Esophagus muscularis mucosa (tissue), 4 donors: ENCODE measurements around the gene ERBB4. TPM values are rescaled to one million over a fixed set of nuclear protein-coding genes. Genes with fewer than 3 reads are reported as not detected.

ENCODE experiments used
- DNase-seq: peaks from one replicate; pipeline ENCODE4 v3.0.0-alpha.2; 2017; ENCODE audit errors: extremely low spot score
- H3K27ac ChIP-seq, 4 donors: fragments of 200-600 bp; sonication (generic); replicated peaks in 1 of 4; 1 replicate in 3 of 4; 2 replicates in 1 of 4; pipeline ENCODE4 v1.5.1; 2016 to 2019; ENCODE audit warnings: mild to moderate bottlenecking in 1 of 4
- H3K27me3 ChIP-seq, 4 donors: fragments of 200-600 bp; sonication (generic); one replicate each; pipeline versions ENCODE4 v1.5.1 to v1.6.0; 2016 to 2019
- H3K36me3 ChIP-seq, 4 donors: fragments of 200-600 bp; sonication (generic); one replicate each; pipeline ENCODE4 v1.5.1; 2016 to 2019
- H3K4me1 ChIP-seq, 4 donors: fragments of 200-600 bp; sonication (generic); one replicate each; pipeline ENCODE4 v1.5.1; 2016 to 2019
- H3K4me3 ChIP-seq, 4 donors: fragments of 200-600 bp; sonication (generic); 1 replicate in 2 of 4; 2 replicates in 2 of 4; pipeline ENCODE4 v1.5.1; 2016 to 2019; ENCODE audit warnings: mild to moderate bottlenecking in 4 of 4, moderate library complexity in 1 of 4
- H3K9me3 ChIP-seq, 4 donors: fragments of 200-600 bp; sonication (generic); 1 replicate in 3 of 4; 2 replicates in 1 of 4; pipeline ENCODE4 v1.5.1; 2016 to 2019
- EP300 ChIP-seq: sonication (generic); formaldehyde crosslinking; IDR thresholded peaks from one replicate; pipeline ENCODE4 v1.6.1; 2017; ENCODE audit warnings: antibody characterized with exemption
- POLR2A ChIP-seq: fragments of 450-650 bp; IDR thresholded peaks from one replicate; pipeline ENCODE4 v1.6.1; 2017; ENCODE audit warnings: antibody characterized with exemption, moderate library complexity, mild to moderate bottlenecking, low read depth
- POLR2AphosphoS5 ChIP-seq, 2 donors: sonication (generic); formaldehyde crosslinking; IDR thresholded peaks; one replicate each; pipeline ENCODE4 v1.6.1; 2017; ENCODE audit warnings: antibody characterized with exemption in 2 of 2
- WGBS: methylation state at CpG from one replicate; pipeline ENCODE4 v1.1.5; 2018; 5-methylcytosine and 5-hydroxymethylcytosine counted together
- intact Hi-C: fragments of 100-400 bp; cut with DNase I; formaldehyde crosslinking; loops from one replicate; pipeline ENCODE4 v1.15.1; 2023
- total RNA-seq, 4 donors: library from RNA; depleted of rRNA; stranded (reverse); fragments of >200 nt; gene quantifications; one replicate each; pipeline versions ENCODE4 v1.1.0 to v1.2.1, GENCODE V29; 2016
- TF ChIP-seq, protein P1 (sequence below), 3 experiments: fragments of 200-600 bp in 2 of 3; fragments of 450-650 bp in 1 of 3; sonication (generic) in 2 of 3; IDR thresholded peaks; one replicate each; pipeline ENCODE4 v1.5.1; 2017 to 2019; ENCODE audit warnings: antibody characterized with exemption in 3 of 3, mild to moderate bottlenecking in 2 of 3, moderate library complexity in 1 of 3

ERBB4 gene
- total RNA-seq, 4 donors from 2014 or later = under 0.01 to 0.19 (median 0.17) TPM

DNA sequence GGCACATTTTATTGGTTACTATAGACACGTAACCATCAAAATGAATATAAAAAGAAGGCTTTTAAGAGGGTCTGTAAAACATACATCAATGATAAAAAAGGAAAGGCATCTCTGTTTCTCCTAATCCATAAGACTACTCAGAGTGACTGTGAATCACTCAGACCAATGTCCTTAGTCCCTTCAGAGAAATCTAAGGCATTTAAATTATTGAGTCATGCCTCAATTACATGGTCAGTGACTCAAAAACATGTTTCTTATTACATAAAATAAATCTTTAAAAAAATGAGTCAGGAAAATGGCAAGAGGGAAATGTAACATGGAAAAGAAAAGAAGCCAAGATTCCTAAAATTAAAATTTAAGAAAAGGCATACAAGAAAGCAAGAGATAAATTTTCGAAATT lies 146.6 kb downstream of the ERBB4 start:
- Histone ChIP-seq H3K27ac (no peak overlapping the region), H3K36me3 (no peaks in the 10 kb centered on the region), H3K27me3 (no peaks in the 10 kb centered on the region), H3K4me1 (no peaks in the 10 kb centered on the region), H3K9me3 (no peaks in the 10 kb centered on the region), H3K4me3 (no peak overlapping the region)
- intact Hi-C loops = no loop called here
- TF ChIP-seq POLR2AphosphoS5 (IDR thresholded peaks at IDR 0.05) = no peak
- no peak for TF ChIP-seq EP300
- TF ChIP-seq, protein P1, sequence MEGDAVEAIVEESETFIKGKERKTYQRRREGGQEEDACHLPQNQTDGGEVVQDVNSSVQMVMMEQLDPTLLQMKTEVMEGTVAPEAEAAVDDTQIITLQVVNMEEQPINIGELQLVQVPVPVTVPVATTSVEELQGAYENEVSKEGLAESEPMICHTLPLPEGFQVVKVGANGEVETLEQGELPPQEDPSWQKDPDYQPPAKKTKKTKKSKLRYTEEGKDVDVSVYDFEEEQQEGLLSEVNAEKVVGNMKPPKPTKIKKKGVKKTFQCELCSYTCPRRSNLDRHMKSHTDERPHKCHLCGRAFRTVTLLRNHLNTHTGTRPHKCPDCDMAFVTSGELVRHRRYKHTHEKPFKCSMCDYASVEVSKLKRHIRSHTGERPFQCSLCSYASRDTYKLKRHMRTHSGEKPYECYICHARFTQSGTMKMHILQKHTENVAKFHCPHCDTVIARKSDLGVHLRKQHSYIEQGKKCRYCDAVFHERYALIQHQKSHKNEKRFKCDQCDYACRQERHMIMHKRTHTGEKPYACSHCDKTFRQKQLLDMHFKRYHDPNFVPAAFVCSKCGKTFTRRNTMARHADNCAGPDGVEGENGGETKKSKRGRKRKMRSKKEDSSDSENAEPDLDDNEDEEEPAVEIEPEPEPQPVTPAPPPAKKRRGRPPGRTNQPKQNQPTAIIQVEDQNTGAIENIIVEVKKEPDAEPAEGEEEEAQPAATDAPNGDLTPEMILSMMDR (IDR thresholded peaks at IDR 0.05) = no peak
- TF ChIP-seq POLR2A = no peak
- WGBS = 78% methylated on average over 2 of the region's 2 CpGs
- DNase-seq = no peak

DNA sequence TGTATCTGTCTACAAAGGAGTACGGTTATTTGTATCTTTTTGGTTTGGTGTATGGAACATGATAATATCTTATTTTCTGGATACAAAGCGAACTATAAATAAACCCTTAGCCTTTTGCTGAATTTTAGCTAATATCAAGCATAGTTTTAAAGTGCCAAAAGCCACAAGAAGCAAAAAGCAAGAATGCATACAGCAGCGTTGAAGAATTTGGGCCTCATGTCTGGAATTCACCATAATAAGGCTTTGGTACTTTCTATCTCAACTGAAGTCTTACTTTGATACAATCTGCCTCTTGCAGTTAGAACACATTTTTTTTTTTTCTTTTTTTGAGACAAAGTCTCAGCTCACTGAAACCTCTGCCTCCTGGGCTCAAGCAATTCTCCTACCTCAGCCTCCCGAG lies 151.5 kb downstream of the ERBB4 start:
- Histone ChIP-seq H3K4me1 (no peaks in the 10 kb centered on the region), H3K36me3 (no peaks in the 10 kb centered on the region), H3K9me3 (no peaks in the 10 kb centered on the region), H3K27ac (no peak overlapping the region), H3K4me3 (no peak overlapping the region), H3K27me3 (no peaks in the 10 kb centered on the region)
- 78% methylated on average over 4 of the region's 4 CpGs for WGBS
- DNase-seq = no peak
- TF ChIP-seq POLR2AphosphoS5 (IDR thresholded peaks at IDR 0.05) (no peak), POLR2A (no peak), EP300 (no peak)
- TF ChIP-seq, protein P1 (IDR thresholded peaks at IDR 0.05) = no peak
- intact Hi-C loops = no loop called here

DNA sequence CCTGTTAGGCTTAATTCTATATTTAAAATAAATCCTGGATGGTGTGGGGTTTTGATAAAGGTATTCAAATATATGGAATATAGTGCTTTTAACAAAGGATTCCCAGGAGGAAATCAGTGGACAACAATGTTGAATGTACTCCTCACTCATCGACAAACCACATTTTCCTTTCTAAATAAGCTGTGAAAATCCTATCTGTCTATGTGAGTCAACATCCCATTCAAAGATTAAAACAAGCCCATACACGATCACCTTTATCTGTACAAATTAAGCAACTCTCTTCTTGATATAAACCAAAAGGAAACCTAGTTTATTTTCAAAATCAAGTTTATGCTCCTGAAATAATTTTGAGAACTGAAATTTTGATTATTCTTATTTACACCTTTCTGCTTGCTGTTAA lies 153.4 kb downstream of the ERBB4 start:
- H3K27me3 ChIP-seq = no peaks in the 10 kb centered on the region
- no peak for TF ChIP-seq POLR2A
- TF ChIP-seq, protein P1 (IDR thresholded peaks at IDR 0.05) = no peak
- TF ChIP-seq POLR2AphosphoS5 (IDR thresholded peaks at IDR 0.05) = no peak
- no peak for TF ChIP-seq EP300
- WGBS = 75% methylated on average over 2 of the region's 2 CpGs
- H3K9me3 ChIP-seq = no peaks in the 10 kb centered on the region
- no peaks in the 10 kb centered on the region for H3K36me3 ChIP-seq
- H3K27ac ChIP-seq = no peak overlapping the region
- H3K4me3 ChIP-seq = no peak overlapping the region
- intact Hi-C loops = no loop called here
- DNase-seq = no peak
- no peaks in the 10 kb centered on the region for H3K4me1 ChIP-seq

DNA sequence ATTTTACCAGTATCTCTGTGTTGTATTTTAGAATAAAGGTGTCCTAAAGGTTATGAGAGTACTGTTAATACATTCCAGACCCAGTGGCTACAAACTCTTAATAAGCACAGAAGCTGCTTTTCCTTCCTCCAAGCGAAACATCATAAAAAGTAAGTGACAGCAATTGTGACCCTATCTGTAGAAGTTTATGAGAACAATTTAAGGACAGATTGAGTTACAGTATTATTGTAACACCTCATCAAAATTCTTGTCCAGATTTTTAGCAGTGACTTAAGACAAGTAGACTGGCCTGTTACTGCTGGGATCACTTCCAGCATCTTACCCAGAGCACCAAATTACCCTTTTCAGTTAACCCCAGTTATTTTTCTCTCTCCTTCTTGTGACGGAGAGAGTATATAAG lies 154.6 kb downstream of the ERBB4 start:
- no peaks in the 10 kb centered on the region for H3K9me3 ChIP-seq
- H3K36me3 ChIP-seq = no peaks in the 10 kb centered on the region
- H3K27me3 ChIP-seq = no peaks in the 10 kb centered on the region
- intact Hi-C loops = no loop called here
- no peak overlapping the region for H3K4me3 ChIP-seq
- H3K27ac ChIP-seq = no peak overlapping the region
- 57% methylated on average over 2 of the region's 2 CpGs for WGBS
- no peaks in the 10 kb centered on the region for H3K4me1 ChIP-seq
- TF ChIP-seq POLR2A = no peak
- no peak for TF ChIP-seq EP300
- no peak for TF ChIP-seq POLR2AphosphoS5 (IDR thresholded peaks at IDR 0.05)
- TF ChIP-seq, protein P1 (IDR thresholded peaks at IDR 0.05) = no peak
- DNase-seq = no peak

DNA sequence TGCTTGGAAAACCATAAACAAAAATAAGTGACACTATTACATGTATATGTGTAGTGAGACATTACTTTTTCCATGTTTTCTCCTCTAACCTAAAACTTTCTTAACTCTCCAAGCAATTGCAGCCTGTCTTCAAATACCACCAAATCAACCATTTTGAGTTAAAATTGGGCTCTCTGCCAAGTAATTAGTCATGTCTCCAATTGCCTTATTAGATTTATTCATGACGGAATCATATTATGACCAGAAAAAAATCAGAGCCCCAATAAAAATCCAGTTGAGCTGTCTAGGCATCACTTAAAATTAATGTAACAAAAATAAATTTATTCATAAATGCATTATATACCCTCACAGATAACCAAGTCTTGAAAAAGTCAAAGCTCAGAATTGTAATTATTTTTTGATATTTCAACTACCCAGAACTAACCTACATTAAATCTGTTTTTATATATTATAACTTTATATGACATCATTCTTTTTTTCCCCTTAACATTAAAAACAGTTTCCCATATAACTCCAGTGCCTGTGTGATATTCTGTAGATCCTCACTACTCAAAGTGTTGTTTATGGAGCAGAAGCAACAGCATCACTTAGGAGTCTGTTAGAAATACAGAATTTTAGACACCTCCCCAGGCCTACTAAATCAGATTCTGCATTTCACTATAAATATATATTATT lies 157.0 kb downstream of the ERBB4 start:
- H3K9me3 ChIP-seq = no peaks in the 10 kb centered on the region
- H3K27me3 ChIP-seq = no peaks in the 10 kb centered on the region
- no peak overlapping the region for H3K27ac ChIP-seq
- no peaks in the 10 kb centered on the region for H3K4me1 ChIP-seq
- H3K36me3 ChIP-seq = no peaks in the 10 kb centered on the region
- DNase-seq = no peak
- TF ChIP-seq EP300 (no peak), POLR2A (no peak), POLR2AphosphoS5 (IDR thresholded peaks at IDR 0.05) (no peak)
- TF ChIP-seq, protein P1 (IDR thresholded peaks at IDR 0.05) = no peak
- intact Hi-C loops = no loop called here
- 85% methylated on average over 1 of the region's 1 CpG for WGBS
- H3K4me3 ChIP-seq = no peak overlapping the region
